GM19351 (cell line): ENCODE results near the gene FSTL4.

Experiments used
- ATAC-seq: cut with Tn5 transposase; IDR thresholded peaks from one replicate; pipeline ENCODE4 v1.9.1; 2021; ENCODE audit warnings: mild to moderate bottlenecking, moderate library complexity; ENCODE audit not compliant: unreplicated experiment

The FSTL4 gene

GRCh38 chr5:133154274-133155075 is 457.9 kb downstream of the FSTL4 start:
- no peak for ATAC-seq

- ATAC-seq = no peak
Observed at GRCh38 chr5:133150909-133151544, 461.3 kb downstream of the FSTL4 start.

- no peak for ATAC-seq
Observed at GRCh38 chr5:133149345-133149744, 463.0 kb downstream of the FSTL4 start.

GRCh38 chr5:133147815-133148567 is 464.4 kb downstream of the FSTL4 start:
- ATAC-seq = no peak

GRCh38 chr5:133147411-133147810 is 464.9 kb downstream of the FSTL4 start:
- ATAC-seq = no peak
